HG03097 (cell line): Measurements from ENCODE around the gene DNAJB6.
"Not testable (repeated sequence)": the region's sequence is repeated elsewhere in the genome, so short reads cannot be mapped to it uniquely, and the experiment has no call there.

Source experiments
- ATAC-seq: cut with Tn5 transposase; IDR thresholded peaks from one replicate; pipeline ENCODE4 v1.9.1; 2021; ENCODE audit not compliant: unreplicated experiment, low FRiP score

DNAJB6 gene

GRCh38 chr7:157320608-157320980 is 16.2 kb upstream of the DNAJB6 start:
- ATAC-seq = no peak

DNA sequence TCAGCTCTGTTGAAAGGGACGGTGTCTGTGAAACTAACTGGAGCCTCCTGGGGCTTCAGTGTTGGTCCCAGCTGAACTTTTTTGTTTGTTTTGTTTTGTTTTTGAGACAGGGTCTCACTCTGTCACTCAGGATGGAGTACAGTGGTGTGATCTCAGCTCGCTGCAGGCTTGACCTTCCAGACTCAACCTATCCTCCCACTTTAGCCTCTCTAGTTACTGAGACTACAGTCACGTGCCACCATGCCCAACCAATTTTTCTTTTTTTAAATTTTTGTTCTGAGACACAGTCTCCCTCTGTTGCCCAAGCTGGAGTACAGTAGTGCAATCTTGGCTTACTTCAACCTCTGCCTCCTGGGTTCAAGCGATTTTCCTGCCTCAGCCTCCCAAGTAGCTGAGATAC is 13.4 kb upstream of the DNAJB6 start:
- ATAC-seq = no peak

DNA sequence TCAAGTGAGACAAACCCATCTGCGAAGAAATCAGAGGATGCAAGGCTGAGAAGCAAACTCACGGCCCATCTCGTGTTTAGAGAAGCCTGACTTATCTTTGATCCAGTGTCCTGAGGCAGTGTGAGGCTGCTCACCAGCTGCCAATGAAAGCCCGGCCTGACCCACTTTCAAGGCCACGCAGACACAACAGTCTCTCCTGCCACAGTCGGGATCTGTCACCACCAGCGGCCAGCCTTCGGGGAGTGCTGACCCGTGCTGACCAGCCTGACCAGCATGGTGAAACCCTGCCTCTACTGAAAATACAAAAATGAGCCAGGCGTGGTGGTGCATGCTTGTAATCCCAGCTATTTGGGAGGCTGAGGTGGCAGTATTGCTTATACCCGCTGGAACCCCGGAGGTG is 7.4 kb upstream of the DNAJB6 start:
- no peak for ATAC-seq

DNA sequence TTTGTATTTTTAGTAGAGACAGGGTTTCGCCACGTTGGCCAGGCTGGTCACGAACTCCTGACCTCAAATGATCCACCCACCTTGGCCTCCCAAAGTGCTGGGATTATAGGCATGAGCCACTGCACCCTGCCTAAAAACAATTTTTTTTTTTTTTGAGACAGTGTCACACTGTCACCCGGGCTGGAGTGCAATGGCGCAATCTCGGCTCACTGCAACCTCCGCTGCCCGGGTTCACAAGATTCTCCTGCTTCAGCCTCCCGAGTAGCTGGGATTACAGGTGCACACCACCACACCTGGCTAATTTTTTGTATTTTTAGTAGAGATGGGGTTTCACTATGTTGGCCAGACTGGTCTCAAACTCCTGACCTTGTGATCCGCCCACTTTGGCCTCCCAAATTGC is 6.2 kb upstream of the DNAJB6 start:
- ATAC-seq = not testable (repeated sequence)

DNA sequence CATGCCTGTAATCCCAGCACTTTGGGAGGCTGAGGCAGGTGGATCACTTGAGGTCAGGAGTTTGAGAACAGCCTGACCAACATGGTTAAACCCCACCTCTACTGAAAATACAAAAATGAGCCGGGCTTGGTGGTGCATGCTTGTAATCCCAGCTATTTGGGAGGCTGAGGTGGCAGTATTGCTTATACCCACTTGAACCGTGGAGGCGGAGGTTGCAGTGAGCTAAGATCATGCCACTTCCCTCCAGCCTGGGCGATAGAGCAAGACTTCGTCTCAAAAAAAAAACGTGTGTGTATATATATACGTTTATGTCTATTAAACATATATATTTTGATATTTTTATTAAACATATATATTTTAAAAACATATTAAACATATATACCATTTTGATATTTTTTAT is 5.8 kb upstream of the DNAJB6 start:
- ATAC-seq = not testable (repeated sequence)

- no peak for ATAC-seq
Measured at GRCh38 chr7:157335236-157335635, 1.6 kb upstream of the DNAJB6 start.

- no peak for ATAC-seq
Measured at GRCh38 chr7:157335991-157336382, 817 bp upstream of the DNAJB6 start.

GRCh38 chr7:157337316-157338149 is 729 bp downstream of the DNAJB6 start:
- ATAC-seq = peak; percentile 45

GRCh38 chr7:157339777-157340677 is 3.2 kb downstream of the DNAJB6 start:
- ATAC-seq = peak; percentile 28

GRCh38 chr7:157347217-157347904 is 10.6 kb downstream of the DNAJB6 start:
- ATAC-seq = no peak

GRCh38 chr7:157348548-157348947 is 11.7 kb downstream of the DNAJB6 start:
- no peak for ATAC-seq

DNA sequence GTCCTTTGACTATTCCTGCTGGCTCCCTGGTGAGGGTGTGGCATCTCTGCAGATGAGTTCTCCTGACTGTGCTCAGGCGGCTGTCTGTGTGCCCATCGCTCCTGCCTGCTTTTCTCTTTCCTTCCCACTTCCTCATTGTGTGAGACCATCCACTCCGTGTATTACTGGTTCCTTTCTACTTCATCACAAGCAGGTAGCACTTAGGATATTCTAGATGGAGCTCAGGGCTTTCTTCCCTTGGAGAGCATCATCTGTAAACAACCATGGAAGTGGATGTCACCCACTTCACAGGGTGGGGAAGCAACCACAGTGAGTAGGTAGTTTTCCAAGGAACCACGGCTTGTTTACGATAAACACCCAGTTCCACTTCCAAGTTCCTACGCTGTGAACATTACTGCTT is 15.7 kb downstream of the DNAJB6 start:
- no peak for ATAC-seq

DNA sequence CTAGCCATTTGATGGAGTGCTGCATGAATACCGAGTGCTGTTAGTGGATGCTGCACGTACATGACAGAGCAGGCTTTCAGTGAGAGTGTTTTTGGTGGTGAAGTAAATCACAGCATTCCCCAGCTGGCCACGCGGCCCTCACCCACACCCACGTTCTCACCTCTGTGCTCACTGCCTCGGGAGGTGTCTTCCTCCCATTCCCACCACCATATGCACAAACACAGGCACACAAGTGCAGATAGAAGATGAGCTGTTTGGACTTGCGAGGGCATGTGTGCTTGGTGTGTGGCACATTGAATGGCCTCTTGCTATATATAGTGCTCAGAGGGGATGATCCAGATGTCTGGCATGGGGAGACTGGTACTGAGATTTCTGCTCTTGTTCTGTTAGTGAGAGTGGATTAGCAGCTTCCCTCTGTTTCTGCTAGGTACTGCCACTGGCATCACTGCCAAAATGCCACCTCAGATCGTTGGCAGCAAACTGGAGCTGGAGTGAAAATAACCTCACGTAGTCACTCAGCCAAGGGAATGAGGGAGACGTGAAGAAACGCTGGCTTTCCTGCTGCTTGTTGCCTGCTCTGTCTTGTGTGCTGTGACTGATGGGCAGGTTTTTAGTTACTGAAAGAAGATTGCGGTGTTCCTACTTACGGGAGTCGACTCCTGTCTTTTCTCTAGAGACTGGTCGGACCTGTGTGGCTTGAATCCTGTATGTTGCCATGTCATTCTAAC is 19.1 kb downstream of the DNAJB6 start:
- no peak for ATAC-seq

GRCh38 chr7:157357129-157358040 is 20.6 kb downstream of the DNAJB6 start:
- no peak for ATAC-seq

DNA sequence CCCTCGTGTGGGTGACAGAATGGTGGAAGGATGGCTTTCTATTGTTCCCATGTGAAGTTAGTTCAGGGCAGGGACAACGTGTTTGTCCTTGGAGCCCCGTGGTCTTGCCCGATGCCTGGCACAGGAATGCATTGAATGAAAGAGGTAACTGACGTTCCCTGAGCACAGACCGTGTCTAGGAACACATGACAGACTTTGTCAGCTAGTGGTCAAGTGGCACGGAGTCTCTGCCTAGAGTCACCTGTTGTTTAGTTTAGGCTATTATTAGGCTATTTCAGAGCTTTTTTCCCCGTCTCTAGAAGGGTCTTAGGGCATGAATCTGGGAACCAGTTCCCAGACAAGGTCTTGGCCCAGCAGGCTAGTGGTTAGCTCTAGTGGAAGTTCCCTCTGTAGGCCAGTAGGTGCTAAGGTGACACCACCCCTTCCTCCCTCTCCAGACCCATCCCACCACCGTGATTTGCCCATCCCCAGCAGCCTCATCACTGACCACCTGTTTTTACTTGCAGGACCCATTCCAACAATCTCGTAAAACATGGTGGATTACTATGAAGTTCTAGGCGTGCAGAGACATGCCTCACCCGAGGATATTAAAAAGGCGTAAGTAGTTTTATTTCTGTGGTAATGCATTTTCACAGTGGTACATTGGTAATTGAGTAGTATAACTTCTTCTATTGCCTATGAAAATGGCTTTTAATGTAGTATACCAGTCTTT is 21.4 kb downstream of the DNAJB6 start:
- no peak for ATAC-seq

DNA sequence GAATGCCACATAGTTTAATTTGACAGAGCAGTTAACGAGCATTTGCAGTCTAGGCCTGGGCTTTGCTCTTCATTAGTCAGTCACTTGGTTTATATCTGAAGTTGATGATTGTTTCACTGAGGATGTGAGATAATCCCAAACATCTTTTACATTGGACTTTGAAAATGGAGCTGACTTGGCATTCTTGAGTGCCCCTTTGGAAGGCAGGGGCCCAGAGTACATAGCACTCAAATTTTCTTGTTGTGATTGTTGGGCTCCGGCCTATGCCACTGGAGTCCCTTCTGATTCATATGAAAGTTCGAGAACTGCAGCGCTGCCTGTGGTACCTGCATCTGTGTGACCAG is 21.9 kb downstream of the DNAJB6 start:
- no peak for ATAC-seq

- no peak for ATAC-seq
Measured at GRCh38 chr7:157359581-157359980, 22.8 kb downstream of the DNAJB6 start.

- ATAC-seq = no peak
Measured at GRCh38 chr7:157360483-157361025, 23.8 kb downstream of the DNAJB6 start.

GRCh38 chr7:157361537-157361936 is 24.7 kb downstream of the DNAJB6 start:
- ATAC-seq = no peak
